OCI-LY1 (cell line): Measurements from ENCODE around the gene VARS1.

Experiments
- CTCF ChIP-seq: fragments of 200-600 bp; sonication (generic), shearing (Covaris generic); IDR thresholded peaks from 2 replicates; pipeline ENCODE4 v1.5.1; 2017; ENCODE audit warnings: mild to moderate bottlenecking, antibody characterized with exemption, low read length, moderate library complexity, mixed read lengths
- EZH2 ChIP-seq: fragments of 200-600 bp; sonication (generic), shearing (Covaris generic); IDR thresholded peaks from 2 replicates; pipeline ENCODE4 v1.8.0; 2017; ENCODE audit warnings: borderline replicate concordance, mixed run types, mild to moderate bottlenecking, antibody characterized with exemption, low read length, moderate library complexity, mixed read lengths

DNA sequence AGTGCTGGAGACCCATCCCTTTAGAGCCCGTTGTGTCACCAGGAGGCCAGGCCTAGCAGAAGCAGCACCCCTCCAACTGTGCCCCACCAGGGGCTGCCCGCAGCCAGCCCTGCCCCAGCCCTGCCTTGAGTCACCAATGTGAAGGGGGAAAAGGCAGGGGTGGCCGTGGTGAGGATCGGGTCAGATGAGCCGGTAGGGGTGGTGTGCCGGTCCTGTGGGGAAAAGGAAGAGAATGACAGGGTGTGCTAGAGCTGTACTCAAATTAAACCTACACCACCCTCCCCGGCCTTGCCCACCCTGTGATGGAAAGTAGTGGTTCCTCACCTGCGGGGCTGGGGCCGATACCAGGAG is 30.0 kb downstream of the VARS1 start:
- TF ChIP-seq CTCF (no peak), EZH2 (no peak)
